K562 (cell line): ENCODE data around the gene LMNTD2. TPM values are rescaled to one million over a fixed set of nuclear protein-coding genes. Genes with fewer than 3 reads are reported as not detected.

Experiments used
- ARNT ChIP-seq, 2 experiments: fragments of 450-650 bp; IDR thresholded peaks; 2 replicates each; pipeline ENCODE4 v1.6.1; 2016; ENCODE audit warnings: mild to moderate bottlenecking in 1 of 2
- CCNT2 ChIP-seq: IDR thresholded peaks from 2 replicates; pipeline ENCODE4 v1.6.1; 2011; ENCODE audit warnings: borderline replicate concordance, low read depth, mild to moderate bottlenecking, moderate library complexity, mixed read lengths, low read length; ENCODE audit not compliant: insufficient read length; ENCODE audit errors: extremely low read depth
- CHD1 ChIP-seq: fragments of 200-600 bp; sonication (generic); IDR thresholded peaks from one replicate; pipeline ENCODE4 v1.6.1; 2012; ENCODE audit warnings: mild to moderate bottlenecking, moderate library complexity, low read length, inconsistent platforms
- ELF4 ChIP-seq: fragments of 450-650 bp; formaldehyde crosslinking; IDR thresholded peaks from 2 replicates; pipeline ENCODE4 v1.4.0; 2022; ENCODE audit warnings: missing genetic modification characterization
- FIP1L1 ChIP-seq: fragments of 200-400 bp; formaldehyde crosslinking; IDR thresholded peaks from 2 replicates; pipeline ENCODE4 v1.6.1; 2018; ENCODE audit warnings: mild to moderate bottlenecking, low read depth, low read length; ENCODE audit not compliant: poor library complexity, severe bottlenecking
- KAT7 ChIP-seq: sonication (generic); formaldehyde crosslinking; IDR thresholded peaks from 2 replicates; pipeline ENCODE4 v1.8.0; 2022; ENCODE audit warnings: missing genetic modification reagents, mild to moderate bottlenecking, borderline replicate concordance
- NCOA1 ChIP-seq: fragments of 450-650 bp; IDR thresholded peaks from 2 replicates; pipeline ENCODE4 v1.6.1; 2016; ENCODE audit warnings: low read depth
- RBBP5 ChIP-seq: fragments of 200-600 bp; sonication (generic); IDR thresholded peaks from 2 replicates; pipeline ENCODE4 v1.6.1; 2012; ENCODE audit warnings: borderline replicate concordance, mild to moderate bottlenecking, low read length, control low read depth, inconsistent platforms; ENCODE audit not compliant: insufficient read depth, poor library complexity, severe bottlenecking
- SMARCA4 ChIP-seq: fragments of 450-650 bp; IDR thresholded peaks from 2 replicates; pipeline ENCODE4 v1.6.1; 2016
- STAG1 ChIP-seq: sonication (generic); formaldehyde crosslinking; IDR thresholded peaks from 2 replicates; pipeline ENCODE4 v1.5.0; 2020; ENCODE audit warnings: missing genetic modification reagents, borderline replicate concordance
- STAT5B ChIP-seq: fragments of 250-450 bp; sonication (Bioruptor Pico); IDR thresholded peaks from 2 replicates; pipeline ENCODE4 v1.8.0; 2021; ENCODE audit warnings: mild to moderate bottlenecking, inconsistent platforms
- TCF7 ChIP-seq: sonication (generic); IDR thresholded peaks from 2 replicates; pipeline ENCODE4 v1.6.1; 2016; ENCODE audit warnings: antibody characterized with exemption, borderline replicate concordance
- ZNF444 ChIP-seq: fragments of 250-450 bp; sonication (Bioruptor Pico); IDR thresholded peaks from 2 replicates; pipeline ENCODE4 v1.4.0; 2020; ENCODE audit warnings: mild to moderate bottlenecking, moderate library complexity
- ZNF584 ChIP-seq: fragments of 200-800 bp; sonication (Bioruptor generic); IDR thresholded peaks from 2 replicates; pipeline ENCODE4 v1.6.1; 2016; ENCODE audit warnings: low read depth, mild to moderate bottlenecking, missing genetic modification characterization, missing compliant biosample characterization
- polyA plus RNA-seq, 8 experiments: library from polyadenylated mRNA; depleted of rRNA in 4 of 8; stranded (reverse) in 5 of 8; unstranded in 3 of 8; fragments of >200 nt; fragmentation: Nextera tagmentation in 2 of 8; fragmentation: Illumina TruSeq in 1 of 8; extraction: Ambion mirVana in 2 of 8; extraction: Trizol in 1 of 8; gene quantifications; 2 replicates each; pipeline versions ENCODE4 v1.2.1 to v1.2.3, GENCODE V29; 2011 to 2014; ENCODE audit warnings: inconsistent platforms in 1 of 8, missing spikeins in 1 of 8
- total RNA-seq, 7 experiments: library from RNA; depleted of rRNA in 6 of 7; stranded (reverse); fragments of >200 nt in 6 of 7; fragmentation: Illumina TruSeq in 2 of 7; extraction: Trizol in 2 of 7; gene quantifications; 2 replicates each; pipeline versions ENCODE4 v1.2.1 to v1.2.3, GENCODE V29; 2011 to 2021; ENCODE audit warnings: low replicate concordance in 1 of 7
- TF ChIP-seq, protein P1 (sequence below): fragments of 450-650 bp; IDR thresholded peaks from 2 replicates; pipeline ENCODE4 v1.6.1; 2018; ENCODE audit not compliant: partially characterized antibody
- TF ChIP-seq, protein P2 (sequence below): sonication (generic); formaldehyde crosslinking; IDR thresholded peaks from 2 replicates; pipeline ENCODE4 v1.8.1; 2023; ENCODE audit warnings: mild to moderate bottlenecking, missing genetic modification reagents
- TF ChIP-seq, protein P3 (sequence below): sonication (generic); formaldehyde crosslinking; IDR thresholded peaks from 2 replicates; pipeline ENCODE4 v1.8.0; 2022; ENCODE audit warnings: mild to moderate bottlenecking, missing genetic modification reagents

Gene LMNTD2
- total and polyA plus RNA-seq, 9 of the 15 experiments (the other 6 are each of a cell fraction or from before 2014, with no cell fraction given) = 0.48 to 4.2 (median 1.5) TPM; not detected in 3

DNA sequence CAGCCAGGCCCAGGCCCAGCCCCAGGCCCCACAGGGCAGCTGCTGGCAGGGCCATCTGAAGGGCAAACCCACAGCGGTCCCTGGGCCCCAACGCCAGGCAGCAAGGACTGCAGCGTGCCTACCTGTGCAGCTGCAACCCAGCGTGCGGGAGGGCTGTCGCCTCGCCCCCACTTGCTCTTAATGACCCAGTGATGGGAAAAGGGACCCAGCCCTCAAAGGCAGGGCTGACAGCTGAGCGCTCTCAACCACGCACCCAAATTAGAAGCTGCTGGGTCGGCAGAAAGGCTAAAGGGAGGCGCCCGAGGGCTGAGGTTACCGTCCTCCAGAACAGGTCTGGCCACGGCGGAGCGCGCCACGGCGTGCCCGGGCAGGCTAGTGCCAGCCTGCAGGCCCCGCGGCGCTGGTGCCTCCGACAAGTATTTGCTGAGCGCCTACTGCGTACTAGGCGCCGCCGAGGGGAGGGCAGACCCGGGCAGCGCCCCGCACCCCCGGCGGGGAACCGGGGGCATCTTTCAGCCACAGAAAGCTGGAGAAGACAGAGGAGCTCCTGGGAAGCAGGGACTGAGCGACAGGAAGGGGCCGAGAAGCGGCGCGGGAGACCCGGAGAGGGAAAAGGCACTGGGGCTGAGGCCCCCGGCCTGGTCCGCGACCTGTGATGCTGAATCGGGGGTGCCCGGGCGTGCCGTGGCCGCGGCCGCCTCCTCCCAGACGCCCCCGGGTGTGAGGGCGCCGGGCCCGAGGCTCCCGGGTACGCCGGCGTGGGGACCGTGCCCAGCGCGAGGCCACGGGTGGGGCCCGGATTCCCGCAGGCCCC lies 25.9 kb downstream of the LMNTD2 start (continued):
- TF ChIP-seq STAT5B = no peak
- peak; percentile 14 for TF ChIP-seq RBBP5
- TF ChIP-seq ZNF584 (CRISPR knock-in tag) = no peak
- no peak for TF ChIP-seq SMARCA4
- TF ChIP-seq ELF4 (CRISPR knock-in tag) = no peak
- TF ChIP-seq, protein P1, sequence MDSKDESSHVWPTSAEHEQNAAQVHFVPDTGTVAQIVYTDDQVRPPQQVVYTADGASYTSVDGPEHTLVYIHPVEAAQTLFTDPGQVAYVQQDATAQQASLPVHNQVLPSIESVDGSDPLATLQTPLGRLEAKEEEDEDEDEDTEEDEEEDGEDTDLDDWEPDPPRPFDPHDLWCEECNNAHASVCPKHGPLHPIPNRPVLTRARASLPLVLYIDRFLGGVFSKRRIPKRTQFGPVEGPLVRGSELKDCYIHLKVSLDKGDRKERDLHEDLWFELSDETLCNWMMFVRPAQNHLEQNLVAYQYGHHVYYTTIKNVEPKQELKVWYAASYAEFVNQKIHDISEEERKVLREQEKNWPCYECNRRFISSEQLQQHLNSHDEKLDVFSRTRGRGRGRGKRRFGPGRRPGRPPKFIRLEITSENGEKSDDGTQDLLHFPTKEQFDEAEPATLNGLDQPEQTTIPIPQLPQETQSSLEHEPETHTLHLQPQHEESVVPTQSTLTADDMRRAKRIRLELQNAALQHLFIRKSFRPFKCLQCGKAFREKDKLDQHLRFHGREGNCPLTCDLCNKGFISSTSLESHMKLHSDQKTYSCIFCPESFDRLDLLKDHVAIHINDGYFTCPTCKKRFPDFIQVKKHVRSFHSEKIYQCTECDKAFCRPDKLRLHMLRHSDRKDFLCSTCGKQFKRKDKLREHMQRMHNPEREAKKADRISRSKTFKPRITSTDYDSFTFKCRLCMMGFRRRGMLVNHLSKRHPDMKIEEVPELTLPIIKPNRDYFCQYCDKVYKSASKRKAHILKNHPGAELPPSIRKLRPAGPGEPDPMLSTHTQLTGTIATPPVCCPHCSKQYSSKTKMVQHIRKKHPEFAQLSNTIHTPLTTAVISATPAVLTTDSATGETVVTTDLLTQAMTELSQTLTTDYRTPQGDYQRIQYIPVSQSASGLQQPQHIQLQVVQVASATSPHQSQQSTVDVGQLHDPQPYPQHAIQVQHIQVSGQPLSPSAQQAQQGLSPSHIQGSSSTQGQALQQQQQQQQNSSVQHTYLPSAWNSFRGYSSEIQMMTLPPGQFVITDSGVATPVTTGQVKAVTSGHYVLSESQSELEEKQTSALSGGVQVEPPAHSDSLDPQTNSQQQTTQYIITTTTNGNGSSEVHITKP = no peak
- no peak for TF ChIP-seq STAG1 (CRISPR knock-in tag)
- TF ChIP-seq, protein P2, sequence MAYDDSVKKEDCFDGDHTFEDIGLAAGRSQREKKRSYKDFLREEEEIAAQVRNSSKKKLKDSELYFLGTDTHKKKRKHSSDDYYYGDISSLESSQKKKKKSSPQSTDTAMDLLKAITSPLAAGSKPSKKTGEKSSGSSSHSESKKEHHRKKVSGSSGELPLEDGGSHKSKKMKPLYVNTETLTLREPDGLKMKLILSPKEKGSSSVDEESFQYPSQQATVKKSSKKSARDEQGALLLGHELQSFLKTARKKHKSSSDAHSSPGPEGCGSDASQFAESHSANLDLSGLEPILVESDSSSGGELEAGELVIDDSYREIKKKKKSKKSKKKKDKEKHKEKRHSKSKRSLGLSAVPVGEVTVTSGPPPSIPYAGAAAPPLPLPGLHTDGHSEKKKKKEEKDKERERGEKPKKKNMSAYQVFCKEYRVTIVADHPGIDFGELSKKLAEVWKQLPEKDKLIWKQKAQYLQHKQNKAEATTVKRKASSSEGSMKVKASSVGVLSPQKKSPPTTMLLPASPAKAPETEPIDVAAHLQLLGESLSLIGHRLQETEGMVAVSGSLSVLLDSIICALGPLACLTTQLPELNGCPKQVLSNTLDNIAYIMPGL (CRISPR knock-in tag) = 0 out of 2 replicates have a peak, but pooled peaks have one; percentile 49
- TF ChIP-seq, protein P3, sequence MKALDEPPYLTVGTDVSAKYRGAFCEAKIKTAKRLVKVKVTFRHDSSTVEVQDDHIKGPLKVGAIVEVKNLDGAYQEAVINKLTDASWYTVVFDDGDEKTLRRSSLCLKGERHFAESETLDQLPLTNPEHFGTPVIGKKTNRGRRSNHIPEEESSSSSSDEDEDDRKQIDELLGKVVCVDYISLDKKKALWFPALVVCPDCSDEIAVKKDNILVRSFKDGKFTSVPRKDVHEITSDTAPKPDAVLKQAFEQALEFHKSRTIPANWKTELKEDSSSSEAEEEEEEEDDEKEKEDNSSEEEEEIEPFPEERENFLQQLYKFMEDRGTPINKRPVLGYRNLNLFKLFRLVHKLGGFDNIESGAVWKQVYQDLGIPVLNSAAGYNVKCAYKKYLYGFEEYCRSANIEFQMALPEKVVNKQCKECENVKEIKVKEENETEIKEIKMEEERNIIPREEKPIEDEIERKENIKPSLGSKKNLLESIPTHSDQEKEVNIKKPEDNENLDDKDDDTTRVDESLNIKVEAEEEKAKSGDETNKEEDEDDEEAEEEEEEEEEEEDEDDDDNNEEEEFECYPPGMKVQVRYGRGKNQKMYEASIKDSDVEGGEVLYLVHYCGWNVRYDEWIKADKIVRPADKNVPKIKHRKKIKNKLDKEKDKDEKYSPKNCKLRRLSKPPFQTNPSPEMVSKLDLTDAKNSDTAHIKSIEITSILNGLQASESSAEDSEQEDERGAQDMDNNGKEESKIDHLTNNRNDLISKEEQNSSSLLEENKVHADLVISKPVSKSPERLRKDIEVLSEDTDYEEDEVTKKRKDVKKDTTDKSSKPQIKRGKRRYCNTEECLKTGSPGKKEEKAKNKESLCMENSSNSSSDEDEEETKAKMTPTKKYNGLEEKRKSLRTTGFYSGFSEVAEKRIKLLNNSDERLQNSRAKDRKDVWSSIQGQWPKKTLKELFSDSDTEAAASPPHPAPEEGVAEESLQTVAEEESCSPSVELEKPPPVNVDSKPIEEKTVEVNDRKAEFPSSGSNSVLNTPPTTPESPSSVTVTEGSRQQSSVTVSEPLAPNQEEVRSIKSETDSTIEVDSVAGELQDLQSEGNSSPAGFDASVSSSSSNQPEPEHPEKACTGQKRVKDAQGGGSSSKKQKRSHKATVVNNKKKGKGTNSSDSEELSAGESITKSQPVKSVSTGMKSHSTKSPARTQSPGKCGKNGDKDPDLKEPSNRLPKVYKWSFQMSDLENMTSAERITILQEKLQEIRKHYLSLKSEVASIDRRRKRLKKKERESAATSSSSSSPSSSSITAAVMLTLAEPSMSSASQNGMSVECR (CRISPR knock-in tag) = peak; percentile 46
- 0 out of 2 replicates have a peak, but pooled peaks have one; percentile 18 for TF ChIP-seq KAT7 (CRISPR knock-in tag)
- TF ChIP-seq FIP1L1 = peak; percentile 37
- peak; percentile 33 for TF ChIP-seq CCNT2
- TF ChIP-seq ARNT (IDR thresholded peaks at IDR 0.05) = no peak
- TF ChIP-seq ZNF444 (CRISPR knock-in tag) = no peak
- no peak for TF ChIP-seq CHD1
- TF ChIP-seq NCOA1 = no peak
- TF ChIP-seq TCF7 = no peak
